ENCODE data around the gene UXT.

GRCh38 chrX:47618923-47619485 is 40.0 kb downstream of the UXT start:
- no peak for TF ChIP-seq CTCF (conservative IDR thresholded peaks at IDR 0.05; ENCODE audit: low read depth, low read length)
- TF ChIP-seq EZH2 (IDR thresholded peaks at IDR 0.05; ENCODE audit: low read length, unreplicated experiment): no peak

All from PC-3 (cell line).